ENCODE data around the gene MMP19.

The MMP19 gene

GRCh38 chr12:55812088-55812487 is 30.6 kb downstream of the MMP19 start:
- no peak for DNase-seq

GRCh38 chr12:55809274-55809673 is 33.5 kb downstream of the MMP19 start:
- no peak for DNase-seq

- DNase-seq: no peak
These were observed 35.8 kb downstream of the MMP19 start for GRCh38 chr12:55806982-55807381.

- DNase-seq: no peak
These were observed 45.2 kb downstream of the MMP19 start for GRCh38 chr12:55797550-55797949.

- peak; percentile 84 for DNase-seq
These were observed 45.7 kb downstream of the MMP19 start for GRCh38 chr12:55797068-55797467.

GRCh38 chr12:55795950-55796349 is 46.8 kb downstream of the MMP19 start:
- no peak for DNase-seq

GRCh38 chr12:55789893-55790292 is 52.8 kb downstream of the MMP19 start:
- no peak for DNase-seq

GRCh38 chr12:55789171-55789570 is 53.6 kb downstream of the MMP19 start:
- DNase-seq: no peak

- no peak for DNase-seq
These were observed 54.2 kb downstream of the MMP19 start for GRCh38 chr12:55788546-55788945.
